MG63 (cell line): ENCODE results near the gene REG1B. TPM values are rescaled to one million over a fixed set of nuclear protein-coding genes. Genes with fewer than 3 reads are reported as not detected.

Experiments
- DNase-seq: peaks from one replicate; pipeline ENCODE4 v3.0.0-alpha.2; 2020
- H3K27me3 ChIP-seq: fragments of 250-450 bp; sonication (Bioruptor Pico); 2 replicates; pipeline ENCODE4 v1.5.1; 2020; ENCODE audit warnings: mild to moderate bottlenecking, moderate library complexity
- H3K36me3 ChIP-seq: fragments of 250-450 bp; sonication (Bioruptor Pico); 2 replicates; pipeline ENCODE4 v1.5.1; 2020; ENCODE audit warnings: mild to moderate bottlenecking, moderate library complexity
- H3K4me3 ChIP-seq: fragments of 250-450 bp; sonication (Bioruptor Pico); 2 replicates; pipeline ENCODE4 v1.5.1; 2020; ENCODE audit warnings: mild to moderate bottlenecking, moderate library complexity
- H3K9me3 ChIP-seq: fragments of 250-450 bp; sonication (Bioruptor Pico); 2 replicates; pipeline ENCODE4 v1.5.1; 2020; ENCODE audit warnings: mild to moderate bottlenecking, moderate library complexity
- total RNA-seq: library from RNA; depleted of rRNA; stranded (reverse); fragments of >200 nt; shearing (Covaris generic); gene quantifications from 2 replicates; pipeline ENCODE4 v1.2.3, GENCODE V29; 2014; ENCODE audit warnings: low replicate concordance; rRNA removed

Gene REG1B, protein sequence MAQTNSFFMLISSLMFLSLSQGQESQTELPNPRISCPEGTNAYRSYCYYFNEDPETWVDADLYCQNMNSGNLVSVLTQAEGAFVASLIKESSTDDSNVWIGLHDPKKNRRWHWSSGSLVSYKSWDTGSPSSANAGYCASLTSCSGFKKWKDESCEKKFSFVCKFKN
- total RNA-seq = not detected in 2 replicates

- no peaks in the 10 kb centered on the region for H3K9me3 ChIP-seq
- DNase-seq = no peak
- H3K27me3 ChIP-seq = no peaks in the 10 kb centered on the region
- H3K4me3 ChIP-seq = no peak within 1 kb of the TSS
- no peaks in the 10 kb centered on the region for H3K36me3 ChIP-seq
Observed at GRCh38 chr2:79087785-79088364, at the start of gene REG1B. TSS of gene REG1B (minus strand) at chr2:79087993. CDS start at chr2:79087612, 381 bp downstream.

- DNase-seq = no peak
- Histone ChIP-seq H3K4me3 (no peak overlapping the region), H3K9me3 (no peaks in the 10 kb centered on the region), H3K36me3 (no peaks in the 10 kb centered on the region), H3K27me3 (no peaks in the 10 kb centered on the region)
Observed at GRCh38 chr2:79131687-79132086, 43.9 kb upstream of the REG1B start.

DNA sequence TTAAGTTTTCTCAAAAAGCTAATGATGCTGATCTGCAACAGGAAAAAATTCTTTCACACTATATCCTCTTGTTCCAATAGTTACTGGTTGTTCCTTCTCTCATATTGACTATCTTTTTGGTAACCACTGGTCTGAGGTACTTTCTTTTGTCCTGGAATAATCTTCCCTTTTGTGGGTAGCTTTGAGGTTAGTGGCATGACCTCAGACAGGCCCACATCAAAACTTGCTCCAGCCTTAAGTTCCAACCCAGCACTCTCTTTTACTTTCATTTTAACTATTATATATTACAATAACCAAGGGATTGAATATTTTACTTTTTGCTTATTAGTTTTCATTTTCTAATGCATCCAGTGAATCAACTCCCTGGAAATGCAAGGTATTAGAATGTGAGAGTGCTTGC, 42.0 kb upstream of the REG1B start:
- no peaks in the 10 kb centered on the region for H3K36me3 ChIP-seq
- H3K4me3 ChIP-seq = no peak overlapping the region
- no peak for DNase-seq
- no peaks in the 10 kb centered on the region for H3K27me3 ChIP-seq
- no peaks in the 10 kb centered on the region for H3K9me3 ChIP-seq

DNA sequence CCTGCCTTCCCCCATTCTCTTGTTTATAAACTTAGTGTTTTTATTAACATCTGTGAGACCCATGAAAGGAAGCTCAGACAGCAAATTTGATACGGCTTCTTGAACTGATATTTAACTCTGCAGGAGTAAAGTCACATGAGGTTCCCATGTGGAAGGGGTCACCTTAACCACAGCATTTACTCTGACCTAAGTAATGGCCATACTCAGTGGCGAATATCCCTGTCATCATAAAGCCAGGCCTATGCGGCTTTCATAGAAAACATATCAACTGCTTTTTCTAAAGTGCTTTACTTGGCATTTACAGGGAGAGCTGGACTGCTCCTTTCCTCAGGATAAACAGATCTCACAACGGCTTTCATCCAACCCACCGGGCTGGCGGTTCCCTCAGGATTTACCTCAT, 41.5 kb upstream of the REG1B start:
- Histone ChIP-seq H3K4me3 (no peak overlapping the region), H3K27me3 (no peaks in the 10 kb centered on the region), H3K36me3 (no peaks in the 10 kb centered on the region), H3K9me3 (no peaks in the 10 kb centered on the region)
- DNase-seq = no peak

DNA sequence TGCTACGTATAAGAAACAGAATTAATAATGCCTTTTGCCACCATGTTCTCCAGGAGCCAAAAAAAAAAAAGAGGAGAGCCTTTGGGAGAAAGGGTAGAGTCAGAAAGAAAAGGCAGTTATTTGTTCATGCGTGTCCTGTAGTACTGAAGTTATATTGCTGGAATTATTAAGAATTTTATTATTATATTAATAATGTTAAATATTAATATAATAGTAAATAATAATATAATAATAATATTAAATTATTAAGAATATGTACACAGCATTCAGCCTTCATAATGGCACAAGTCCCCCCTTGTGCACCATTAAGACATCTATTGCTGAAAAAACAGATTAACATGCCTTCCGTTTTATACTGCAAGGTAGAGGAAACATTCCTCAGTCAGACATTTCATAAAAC, 40.6 kb upstream of the REG1B start:
- no peak for DNase-seq
- no peaks in the 10 kb centered on the region for H3K27me3 ChIP-seq
- no peaks in the 10 kb centered on the region for H3K9me3 ChIP-seq
- H3K4me3 ChIP-seq = no peak overlapping the region
- no peaks in the 10 kb centered on the region for H3K36me3 ChIP-seq

DNA sequence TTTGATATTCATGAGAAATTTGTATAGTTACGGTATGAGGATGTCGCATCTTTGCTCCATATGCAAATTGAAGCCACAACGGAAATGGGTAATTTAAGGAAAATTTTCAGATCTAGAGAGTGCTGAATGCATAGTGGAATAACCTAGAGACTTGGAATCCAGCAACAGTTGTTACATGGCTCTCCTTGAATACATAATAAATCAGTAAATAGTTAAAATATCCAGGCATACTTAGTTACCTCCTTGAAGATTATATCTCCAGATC, 37.9 kb upstream of the REG1B start:
- Histone ChIP-seq H3K4me3 (no peak overlapping the region), H3K27me3 (no peaks in the 10 kb centered on the region), H3K9me3 (no peaks in the 10 kb centered on the region), H3K36me3 (no peaks in the 10 kb centered on the region)
- no peak for DNase-seq

- no peaks in the 10 kb centered on the region for H3K9me3 ChIP-seq
- no peaks in the 10 kb centered on the region for H3K36me3 ChIP-seq
- H3K4me3 ChIP-seq = no peak overlapping the region
- DNase-seq = no peak
- H3K27me3 ChIP-seq = no peaks in the 10 kb centered on the region
Observed at GRCh38 chr2:79124907-79125720, 37.3 kb upstream of the REG1B start.

- Histone ChIP-seq H3K27me3 (no peaks in the 10 kb centered on the region), H3K4me3 (no peak overlapping the region), H3K36me3 (no peaks in the 10 kb centered on the region), H3K9me3 (no peaks in the 10 kb centered on the region)
- no peak for DNase-seq
Observed at GRCh38 chr2:79122676-79123075, 34.9 kb upstream of the REG1B start.

GRCh38 chr2:79120194-79120713, 32.5 kb upstream of the REG1B start, which contains the start of gene REG1A:
TSS of gene REG1A (plus strand) at chr2:79120488. CDS start at chr2:79120862, 374 bp downstream.
- DNase-seq = no peak
- H3K9me3 ChIP-seq = no peaks in the 10 kb centered on the region
- no peak within 1 kb of the TSS for H3K4me3 ChIP-seq
- no peaks in the 10 kb centered on the region for H3K27me3 ChIP-seq
- H3K36me3 ChIP-seq = no peaks in the 10 kb centered on the region

GRCh38 chr2:79116997-79117928, 29.5 kb upstream of the REG1B start:
- no peak for DNase-seq
- no peaks in the 10 kb centered on the region for H3K36me3 ChIP-seq
- H3K4me3 ChIP-seq = no peak overlapping the region
- no peaks in the 10 kb centered on the region for H3K9me3 ChIP-seq
- no peaks in the 10 kb centered on the region for H3K27me3 ChIP-seq

DNA sequence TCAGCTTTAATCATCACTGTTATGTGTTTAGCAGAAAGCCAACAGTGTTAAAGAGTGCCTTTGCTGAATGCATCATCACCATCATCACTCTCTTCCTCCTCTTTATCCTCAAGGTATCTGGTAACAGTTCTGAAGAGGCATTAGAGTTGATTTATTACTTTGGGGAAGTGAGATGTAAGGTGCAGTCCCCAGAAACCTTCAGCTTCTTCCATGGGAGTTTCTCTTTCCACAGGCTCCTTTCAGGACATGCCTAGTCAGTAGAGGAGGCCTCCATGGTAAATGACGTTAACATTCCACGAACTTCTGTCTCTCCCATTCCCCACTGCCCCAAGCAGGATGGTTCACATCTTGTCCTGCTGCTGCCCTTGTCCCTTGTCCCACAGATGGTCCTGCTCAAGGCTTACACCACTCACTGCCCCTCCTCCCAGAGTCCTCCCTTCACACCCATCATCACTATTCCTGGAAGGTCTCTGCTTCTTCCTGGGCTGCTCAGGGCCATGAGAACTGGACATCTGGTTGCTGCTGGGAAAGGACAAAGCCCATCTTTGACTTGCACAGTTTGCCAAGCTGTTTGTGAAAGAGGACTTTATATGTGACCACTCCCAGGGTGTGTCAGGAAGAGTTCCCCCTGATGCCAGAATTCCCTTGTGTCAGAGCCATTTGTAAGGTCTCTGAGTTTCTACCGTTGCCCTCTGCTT, 27.2 kb upstream of the REG1B start:
- Histone ChIP-seq H3K4me3 (no peak overlapping the region), H3K27me3 (no peaks in the 10 kb centered on the region), H3K36me3 (no peaks in the 10 kb centered on the region), H3K9me3 (no peaks in the 10 kb centered on the region)
- DNase-seq = no peak

DNA sequence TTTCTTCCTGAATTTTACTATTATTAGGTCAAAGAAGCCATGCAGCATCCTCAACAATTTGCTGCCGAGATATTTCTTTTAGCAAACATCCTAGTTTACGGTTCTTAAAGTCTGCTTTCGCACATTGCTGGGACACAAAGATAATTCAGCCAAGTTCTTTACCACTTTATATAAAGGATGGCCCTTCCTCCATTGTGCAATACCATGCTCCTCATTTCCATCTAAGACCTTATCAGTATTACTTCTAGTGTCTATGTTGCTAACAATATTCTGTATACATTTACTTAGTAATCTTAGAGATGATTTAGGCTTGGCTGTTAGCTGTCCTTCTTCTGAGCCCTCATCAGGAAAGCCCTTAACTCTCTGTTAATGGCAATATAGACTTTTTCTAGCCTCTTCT, 24.5 kb upstream of the REG1B start:
- H3K4me3 ChIP-seq = no peak overlapping the region
- DNase-seq = no peak
- no peaks in the 10 kb centered on the region for H3K36me3 ChIP-seq
- no peaks in the 10 kb centered on the region for H3K27me3 ChIP-seq
- H3K9me3 ChIP-seq = no peaks in the 10 kb centered on the region

DNA sequence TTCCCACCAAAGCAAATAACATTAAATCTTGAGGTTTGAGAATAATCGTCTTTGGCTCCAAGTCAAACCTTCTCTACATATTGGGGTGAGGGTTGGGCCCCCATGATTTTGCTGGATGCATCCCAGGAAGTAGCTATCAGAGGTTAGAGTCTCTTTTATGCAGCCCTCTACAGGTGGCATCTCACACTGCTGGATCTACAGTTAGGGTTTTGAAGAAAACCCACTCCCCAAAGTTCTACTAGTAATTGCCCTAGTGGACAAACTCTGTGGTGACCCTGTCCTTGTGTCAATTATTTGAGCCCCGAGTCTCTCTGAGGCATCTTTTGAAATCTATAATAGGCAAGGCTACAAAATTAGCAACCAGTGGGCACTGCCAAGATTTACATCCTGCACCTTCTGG, 17.5 kb upstream of the REG1B start:
- H3K9me3 ChIP-seq = no peaks in the 10 kb centered on the region
- H3K36me3 ChIP-seq = no peaks in the 10 kb centered on the region
- no peak for DNase-seq
- no peaks in the 10 kb centered on the region for H3K27me3 ChIP-seq
- H3K4me3 ChIP-seq = no peak overlapping the region

GRCh38 chr2:79103214-79103613, 15.4 kb upstream of the REG1B start:
- H3K4me3 ChIP-seq = no peak overlapping the region
- H3K27me3 ChIP-seq = no peaks in the 10 kb centered on the region
- no peak for DNase-seq
- no peaks in the 10 kb centered on the region for H3K9me3 ChIP-seq
- no peaks in the 10 kb centered on the region for H3K36me3 ChIP-seq

DNA sequence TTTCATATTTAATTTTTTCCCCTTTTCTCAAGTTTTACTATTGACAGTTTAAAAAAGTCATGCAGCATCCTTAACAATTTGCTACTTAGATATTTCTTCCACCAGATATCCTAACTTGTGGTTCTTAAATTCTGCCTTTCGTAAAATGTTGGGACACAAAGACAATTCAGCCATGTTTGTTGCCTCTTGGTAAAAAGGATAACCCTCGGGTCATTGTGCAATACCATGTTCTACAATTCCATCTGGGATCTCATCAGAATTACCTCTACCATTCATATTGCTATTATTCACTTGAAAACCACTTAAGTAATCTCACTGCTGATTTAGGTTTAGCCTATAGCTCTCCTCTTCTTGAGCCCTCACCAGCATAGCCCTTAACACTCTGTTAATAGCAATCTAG, 13.2 kb upstream of the REG1B start:
- no peak for DNase-seq
- Histone ChIP-seq H3K27me3 (no peaks in the 10 kb centered on the region), H3K9me3 (no peaks in the 10 kb centered on the region), H3K36me3 (no peaks in the 10 kb centered on the region), H3K4me3 (no peak overlapping the region)

DNA sequence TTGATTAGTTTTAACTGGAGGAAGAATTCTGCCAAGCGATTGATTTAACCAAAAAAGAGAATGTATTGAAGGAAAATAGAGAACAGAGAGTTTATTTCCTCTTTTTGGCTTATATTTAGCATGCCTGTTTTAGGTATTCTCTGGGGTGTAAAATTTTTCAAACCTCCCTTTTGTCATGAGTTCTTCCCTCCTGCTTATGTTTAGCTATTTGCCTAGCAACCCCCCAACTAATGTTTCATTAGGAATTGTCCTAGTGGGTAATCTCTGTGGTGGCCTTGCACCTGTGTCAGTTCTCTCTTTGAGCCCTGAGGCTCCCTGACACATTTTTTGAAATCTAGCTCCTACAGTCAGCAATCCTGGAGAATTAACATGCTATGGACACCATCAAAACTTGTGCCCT, 12.5 kb upstream of the REG1B start:
- Histone ChIP-seq H3K27me3 (no peaks in the 10 kb centered on the region), H3K4me3 (no peak overlapping the region), H3K36me3 (no peaks in the 10 kb centered on the region), H3K9me3 (no peaks in the 10 kb centered on the region)
- DNase-seq = no peak
